ENCODE data around the gene ZAP70. TPM values are rescaled to one million over a fixed set of nuclear protein-coding genes. Genes with fewer than 3 reads are reported as not detected.

The ZAP70 gene
- total and polyA plus RNA-seq, 10 of the 15 experiments (the other 5 are each of a cell fraction or from before 2014, with no cell fraction given), result 0.18 to 2.9 (median 1.2) TPM; not detected in 1

- ChIA-PET POLR2A (no interaction called here), CTCF (interaction anchor here (0.9 to 4.0 kb wide), 6 partner anchors 9 to 719 kb away, joined by 3 to 40 read pairs (median 4); no protein-coding TSS in a partner anchor), SMC1A (ENCODE audit: uncharacterized antibody, unreplicated experiment) (interaction anchor here (1.6 to 2.9 kb wide), 2 partner anchors 8 to 677 kb away, joined by 6 to 15 read pairs; no protein-coding TSS in a partner anchor), RAD21 (ENCODE audit: unreplicated experiment) (interaction anchor here (3.5 kb wide), 1 partner anchor 9 kb away, joined by 15 read pairs; no protein-coding TSS in a partner anchor)
- DNase-seq (ENCODE audit: low read depth, low spot score), result no peak
- Histone ChIP-seq H3K79me2 (ENCODE audit: control insufficient read depth, insufficient read depth, low read length) (no peaks in the 10 kb centered on the region), H3K4me3 (no peak overlapping the region), H2AFZ (ENCODE audit: control insufficient read depth, low read depth, low read length) (no peak overlapping the region), H3K27ac (ENCODE audit: control insufficient read depth, insufficient read depth) (no peak overlapping the region), H3K27me3 (replicated peaks in 1 of 2; ENCODE audit: control insufficient read depth in 2 of 2, insufficient read depth in 2 of 2, low read length in 1 of 2) (no peaks in the 10 kb centered on the region), H4K20me1 (ENCODE audit: control insufficient read depth, insufficient read depth) (no peaks in the 10 kb centered on the region), H3K36me3 (ENCODE audit: control insufficient read depth in 2 of 2, insufficient read depth in 2 of 2, low read length in 1 of 2) (no peaks in the 10 kb centered on the region), H3K4me1 (ENCODE audit: control insufficient read depth, insufficient read depth, low read length) (no peaks in the 10 kb centered on the region), H3K9ac (ENCODE audit: control insufficient read depth, insufficient read depth, low read length) (no peak overlapping the region), H3K4me2 (ENCODE audit: control insufficient read depth, insufficient read depth) (no peak overlapping the region), H3K9me3 (replicated peaks; ENCODE audit: control insufficient read depth, insufficient read depth, low read length) (no peaks in the 10 kb centered on the region)
- no peak for ATAC-seq
- 15% methylated on average over 11 of the region's 11 CpGs for WGBS (ENCODE audit: insufficient coverage, insufficient replicate concordance, low lambda C conversion rate, missing lambda C conversion rate)
- no TSS peak for BruUV-seq (replicated peaks)
- FAIRE-seq, result no peak
- in situ Hi-C loops (cut with MboI) (no loop called here), intact Hi-C loops (cut with micrococcal nuclease; ENCODE audit: unreplicated experiment) (loop anchor here (10.0 kb wide), 1 partner anchor 477 kb away; no protein-coding TSS in a partner anchor)
- no peak for TF ChIP-seq STAT3 (IDR thresholded peaks at IDR 0.05; ENCODE audit: low read depth, low read length)
- TF ChIP-seq ZBTB33 (IDR thresholded peaks at IDR 0.05), result no peak
- TF ChIP-seq ZBTB11 (CRISPR knock-in tag; IDR thresholded peaks at IDR 0.05), result no peak
- TF ChIP-seq CUX1 (IDR thresholded peaks at IDR 0.05; ENCODE audit: insufficient replicate concordance, low read depth, low read length), result no peak
- TF ChIP-seq YY1 (IDR thresholded peaks at IDR 0.05; ENCODE audit: low read depth, low read length), result no peak
- no peak for TF ChIP-seq CBFB (IDR thresholded peaks at IDR 0.05; ENCODE audit: low read depth)
- TF ChIP-seq TCF7 (IDR thresholded peaks at IDR 0.05; ENCODE audit: borderline replicate concordance), result no peak
- TF ChIP-seq, protein P1, sequence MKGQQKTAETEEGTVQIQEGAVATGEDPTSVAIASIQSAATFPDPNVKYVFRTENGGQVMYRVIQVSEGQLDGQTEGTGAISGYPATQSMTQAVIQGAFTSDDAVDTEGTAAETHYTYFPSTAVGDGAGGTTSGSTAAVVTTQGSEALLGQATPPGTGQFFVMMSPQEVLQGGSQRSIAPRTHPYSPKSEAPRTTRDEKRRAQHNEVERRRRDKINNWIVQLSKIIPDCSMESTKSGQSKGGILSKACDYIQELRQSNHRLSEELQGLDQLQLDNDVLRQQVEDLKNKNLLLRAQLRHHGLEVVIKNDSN (IDR thresholded peaks at IDR 0.05; ENCODE audit: borderline replicate concordance, extremely low read length, insufficient read depth, low read depth, low read length), result no peak
Measured at GRCh38 chr2:97707362-97708047, 5.9 kb upstream of the ZAP70 start.
